ENCODE results near the gene CCDC187. TPM values are rescaled to one million over a fixed set of nuclear protein-coding genes. Genes with fewer than 3 reads are reported as not detected.

The CCDC187 gene
- total and polyA plus RNA-seq, 2 of the 8 experiments (the other 6 are each of a cell fraction or from before 2014, with no cell fraction given), result 0.02 TPM; not detected in 1

GRCh38 chr9:136300016-136300545, 3.8 kb downstream of the CCDC187 start (continued):
- TF ChIP-seq CTCF (IDR thresholded peaks at IDR 0.05; ENCODE audit: control extremely low read depth in 1 of 3, insufficient read depth in 1 of 3, low read depth in 1 of 3, low read length in 3 of 3) (no peak), CEBPB (IDR thresholded peaks at IDR 0.05; ENCODE audit: low read depth, low read length) (no peak), USF2 (IDR thresholded peaks at IDR 0.05; ENCODE audit: low read length) (no peak), CHD1 (IDR thresholded peaks at IDR 0.05; ENCODE audit: low read depth, low read length) (no peak), CBX8 (IDR thresholded peaks at IDR 0.05; ENCODE audit: borderline replicate concordance, low read depth, low read length) (no peak)
